ENCODE data around the gene PRKAG2.

The PRKAG2 gene

GRCh38 chr7:151884312-151885201, 7.6 kb upstream of the PRKAG2 start:
- no peaks in the 10 kb centered on the region for H3K79me2 ChIP-seq (ENCODE audit: insufficient read depth, low read depth)
- no peak overlapping the region for H3K27ac ChIP-seq
- no peaks in the 10 kb centered on the region for H3K36me3 ChIP-seq (ENCODE audit: insufficient read depth)
- no peak overlapping the region for H3K9ac ChIP-seq
- no peak overlapping the region for H3K4me3 ChIP-seq (IDR thresholded peaks at IDR 0.05; ENCODE audit: insufficient read depth, low read depth, low read length)
- H3K27me3 ChIP-seq (ENCODE audit: insufficient read depth, low read depth) = no peaks in the 10 kb centered on the region
- H4K20me1 ChIP-seq (ENCODE audit: insufficient read depth) = no peaks in the 10 kb centered on the region
- no peaks in the 10 kb centered on the region for H3K4me1 ChIP-seq (ENCODE audit: low read depth, poor library complexity, severe bottlenecking)
- no peak overlapping the region for H3K4me2 ChIP-seq
- TF ChIP-seq CTCF (conservative IDR thresholded peaks at IDR 0.05; ENCODE audit: low read depth, low read length) = no peak
- no peak overlapping the region for H2AFZ ChIP-seq (ENCODE audit: low read depth)

- Histone ChIP-seq H2AFZ (ENCODE audit: low read depth) (no peak overlapping the region), H3K36me3 (ENCODE audit: insufficient read depth) (no peaks in the 10 kb centered on the region), H3K27ac (no peak overlapping the region), H3K4me2 (no peak overlapping the region), H3K27me3 (ENCODE audit: insufficient read depth, low read depth) (no peaks in the 10 kb centered on the region), H3K4me3 (IDR thresholded peaks at IDR 0.05; ENCODE audit: insufficient read depth, low read depth, low read length) (no peak overlapping the region), H3K9ac (no peak overlapping the region), H4K20me1 (ENCODE audit: insufficient read depth) (no peaks in the 10 kb centered on the region), H3K79me2 (ENCODE audit: insufficient read depth, low read depth) (no peaks in the 10 kb centered on the region), H3K4me1 (ENCODE audit: low read depth, poor library complexity, severe bottlenecking) (no peaks in the 10 kb centered on the region)
- TF ChIP-seq CTCF (conservative IDR thresholded peaks at IDR 0.05; ENCODE audit: low read depth, low read length) = no peak
These were observed 6.9 kb upstream of the PRKAG2 start for GRCh38 chr7:151883857-151884256.

- Histone ChIP-seq H3K4me2 (no peak overlapping the region), H3K4me1 (ENCODE audit: low read depth, poor library complexity, severe bottlenecking) (peaks cover 6% of the 10 kb centered on the region), H2AFZ (ENCODE audit: low read depth) (no peak overlapping the region), H3K27me3 (ENCODE audit: insufficient read depth, low read depth) (no peaks in the 10 kb centered on the region), H3K36me3 (ENCODE audit: insufficient read depth) (no peaks in the 10 kb centered on the region), H4K20me1 (ENCODE audit: insufficient read depth) (no peaks in the 10 kb centered on the region), H3K4me3 (IDR thresholded peaks at IDR 0.05; ENCODE audit: insufficient read depth, low read depth, low read length) (no peak overlapping the region), H3K27ac (no peak overlapping the region), H3K79me2 (ENCODE audit: insufficient read depth, low read depth) (no peaks in the 10 kb centered on the region), H3K9ac (no peak overlapping the region)
- TF ChIP-seq CTCF (conservative IDR thresholded peaks at IDR 0.05; ENCODE audit: low read depth, low read length) = no peak
These were observed 5.8 kb upstream of the PRKAG2 start for GRCh38 chr7:151882734-151883133.

GRCh38 chr7:151880688-151881087, 3.8 kb upstream of the PRKAG2 start:
- Histone ChIP-seq H3K79me2 (ENCODE audit: insufficient read depth, low read depth) (no peaks in the 10 kb centered on the region), H3K27ac (no peak overlapping the region), H3K4me3 (IDR thresholded peaks at IDR 0.05; ENCODE audit: insufficient read depth, low read depth, low read length) (no peak overlapping the region), H2AFZ (ENCODE audit: low read depth) (no peak overlapping the region), H3K4me2 (no peak overlapping the region), H3K27me3 (ENCODE audit: insufficient read depth, low read depth) (no peaks in the 10 kb centered on the region), H3K4me1 (ENCODE audit: low read depth, poor library complexity, severe bottlenecking) (peaks cover 6% of the 10 kb centered on the region), H3K36me3 (ENCODE audit: insufficient read depth) (no peaks in the 10 kb centered on the region), H4K20me1 (ENCODE audit: insufficient read depth) (no peaks in the 10 kb centered on the region), H3K9ac (no peak overlapping the region)
- TF ChIP-seq CTCF (conservative IDR thresholded peaks at IDR 0.05; ENCODE audit: low read depth, low read length) = no peak
